Activated CD8-positive, alpha-beta memory T cell treated with anti-CD3 and anti-CD28 coated beads for 24 hours (primary cell): ENCODE measurements around the gene XYLB.

Source experiments
- DNase-seq: peaks from one replicate; pipeline ENCODE4 v3.0.0-alpha.2; 2020

Gene XYLB

GRCh38 chr3:38365469-38366062 lies 19.0 kb downstream of the XYLB start:
- peak; percentile 47 for DNase-seq

- peak; percentile 28 for DNase-seq
These were observed 19.5 kb downstream of the XYLB start for GRCh38 chr3:38366082-38366481.

GRCh38 chr3:38367779-38368178 lies 21.2 kb downstream of the XYLB start:
- DNase-seq, result peak; percentile 28

GRCh38 chr3:38368238-38368637 lies 21.7 kb downstream of the XYLB start:
- DNase-seq, result peak; percentile 37

GRCh38 chr3:38369186-38369585 lies 22.6 kb downstream of the XYLB start:
- DNase-seq, result peak; percentile 30

- peak; percentile 28 for DNase-seq
These were observed 23.6 kb downstream of the XYLB start for GRCh38 chr3:38370149-38370548.

GRCh38 chr3:38370861-38371260 lies 24.3 kb downstream of the XYLB start:
- peak; percentile 41 for DNase-seq

GRCh38 chr3:38371541-38372213 lies 25.1 kb downstream of the XYLB start:
- peak; percentile 43 for DNase-seq

- DNase-seq, result no peak
These were observed 25.6 kb downstream of the XYLB start for GRCh38 chr3:38372214-38372601.

- DNase-seq, result peak; percentile 67
These were observed 27.6 kb downstream of the XYLB start for GRCh38 chr3:38374221-38374620.

- peak; percentile 49 for DNase-seq
These were observed 28.5 kb downstream of the XYLB start for GRCh38 chr3:38375072-38375471.

GRCh38 chr3:38375488-38376097 lies 29.0 kb downstream of the XYLB start:
- DNase-seq, result no peak

GRCh38 chr3:38376098-38376816 lies 29.7 kb downstream of the XYLB start:
- DNase-seq, result no peak

- DNase-seq, result no peak
These were observed 32.7 kb downstream of the XYLB start for GRCh38 chr3:38379201-38379770.

GRCh38 chr3:38382506-38383080 lies 36.0 kb downstream of the XYLB start:
- no peak for DNase-seq

GRCh38 chr3:38383156-38383875 lies 36.7 kb downstream of the XYLB start:
- no peak for DNase-seq

- no peak for DNase-seq
These were observed 40.6 kb downstream of the XYLB start for GRCh38 chr3:38386992-38387750.

GRCh38 chr3:38387862-38388261 lies 41.3 kb downstream of the XYLB start:
- no peak for DNase-seq

- DNase-seq, result no peak
These were observed 46.1 kb downstream of the XYLB start for GRCh38 chr3:38392604-38393163.

GRCh38 chr3:38396239-38396638 lies 49.7 kb downstream of the XYLB start:
- DNase-seq, result no peak

- no peak for DNase-seq
These were observed 50.3 kb downstream of the XYLB start for GRCh38 chr3:38396861-38397260.
